HG03521 (cell line): ENCODE measurements around the gene EMP3.

Experiments
- ATAC-seq: cut with Tn5 transposase; IDR thresholded peaks from one replicate; pipeline ENCODE4 v1.9.1; 2021; ENCODE audit warnings: mild to moderate bottlenecking, moderate library complexity; ENCODE audit not compliant: unreplicated experiment

The EMP3 gene

DNA sequence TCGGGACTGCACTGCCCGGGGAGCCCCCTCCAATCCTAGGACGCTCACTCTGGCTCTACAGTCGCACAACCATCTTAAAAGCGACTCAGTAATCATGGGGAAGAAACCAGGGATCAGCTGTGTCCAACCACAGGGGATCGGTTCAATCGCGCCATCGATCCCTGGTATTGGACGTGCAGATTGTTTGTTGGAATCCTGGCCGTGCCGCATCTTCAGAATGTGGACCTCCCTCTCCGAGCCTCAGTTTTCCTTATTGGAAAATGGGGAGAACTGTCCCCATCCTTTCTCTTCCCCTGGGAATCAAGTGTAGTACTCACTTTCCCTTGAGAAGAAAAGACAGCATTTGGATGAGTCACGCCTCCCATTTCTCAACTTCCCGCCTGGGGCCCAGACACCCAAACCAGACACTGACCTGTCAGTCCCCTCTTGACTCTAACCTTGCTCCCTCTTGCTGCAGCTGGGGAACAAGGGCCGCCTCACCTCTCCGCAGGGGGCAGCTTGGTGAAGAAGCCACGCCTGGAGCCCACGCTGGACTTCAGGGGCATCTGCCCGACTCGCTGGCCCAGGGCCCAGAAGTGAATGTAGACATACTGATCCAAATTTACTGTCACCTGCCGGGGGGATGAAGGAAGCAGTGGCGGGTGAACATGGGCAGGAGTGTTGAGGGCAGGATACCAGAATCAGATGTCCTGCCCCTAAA is 17.6 kb downstream of the EMP3 start:
- no peak for ATAC-seq

DNA sequence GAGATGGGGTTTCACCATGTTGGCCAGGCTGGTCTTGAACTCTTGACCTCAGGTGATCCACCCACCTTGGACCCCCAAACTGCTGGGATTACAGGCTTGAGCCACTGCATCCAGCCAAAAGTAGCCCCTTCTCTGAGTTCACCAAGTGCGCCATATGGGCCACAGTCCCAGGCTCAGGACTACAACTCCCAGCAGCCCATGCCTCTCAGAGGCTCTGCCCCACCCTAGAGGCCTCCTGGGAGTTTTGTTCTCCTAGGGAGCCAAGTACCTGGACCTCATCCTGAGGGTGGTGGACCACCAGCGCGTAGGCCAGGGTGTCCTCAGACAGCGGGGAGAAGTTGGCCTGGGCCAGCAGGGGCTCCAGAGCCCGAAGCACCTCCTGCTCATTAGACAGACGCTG is 19.5 kb downstream of the EMP3 start:
- no peak for ATAC-seq

DNA sequence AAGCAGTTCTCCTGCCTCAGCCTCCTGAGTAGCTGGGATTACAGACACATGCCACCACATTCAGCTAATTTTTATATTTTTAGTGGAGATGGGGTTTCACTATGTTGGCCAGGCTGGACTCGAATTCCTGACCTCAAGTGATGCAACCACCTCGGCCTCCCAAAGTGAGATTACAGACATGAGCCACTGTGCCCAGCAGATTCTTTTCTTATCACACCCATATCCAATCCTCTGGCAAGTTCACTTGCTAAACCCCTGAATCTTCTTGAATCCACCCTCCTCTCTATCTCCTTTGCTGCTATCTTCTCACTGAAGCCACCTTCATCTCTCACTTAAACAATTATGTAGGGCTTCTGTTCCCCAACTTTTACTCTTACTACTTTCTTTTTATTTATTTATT is 20.8 kb downstream of the EMP3 start:
- ATAC-seq, result no peak

DNA sequence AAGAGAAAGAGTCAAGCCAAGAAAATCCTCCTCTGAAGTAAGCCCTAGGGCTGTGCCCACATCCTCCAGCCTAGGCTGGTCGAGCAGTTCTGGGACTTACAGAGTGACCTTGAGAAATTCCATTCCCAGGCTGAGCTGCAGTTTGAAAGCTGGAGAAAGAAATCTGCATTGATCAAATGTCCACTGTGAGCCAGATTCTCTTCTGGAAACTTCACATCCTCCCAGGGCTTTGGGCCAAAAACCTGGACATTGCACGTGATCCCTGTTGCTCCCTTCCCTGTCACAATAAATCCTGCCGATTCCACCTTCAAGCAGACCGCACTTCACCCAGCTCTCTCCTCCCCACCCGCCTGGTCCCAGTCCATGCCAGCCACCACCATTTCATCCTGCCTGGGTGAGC is 22.7 kb downstream of the EMP3 start:
- no peak for ATAC-seq

DNA sequence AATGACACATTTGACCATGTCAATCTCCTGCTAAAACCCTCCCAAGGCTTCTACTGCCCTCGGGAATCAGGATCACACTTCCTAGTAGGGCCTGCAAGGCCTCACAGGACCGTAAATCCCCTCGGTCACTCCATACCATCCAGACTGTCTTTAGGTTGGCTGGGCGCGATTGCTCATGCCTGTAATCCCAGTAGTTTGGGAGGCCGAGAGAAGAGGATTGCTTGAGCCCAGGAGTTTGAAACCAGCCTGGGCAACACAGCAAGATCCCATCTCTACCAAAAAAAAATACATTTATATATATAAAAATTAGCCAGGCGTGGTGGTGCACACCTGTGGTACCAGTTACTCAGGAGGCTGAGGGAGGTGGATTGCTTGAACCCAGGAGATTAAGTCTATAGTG is 23.4 kb downstream of the EMP3 start:
- ATAC-seq, result no peak

DNA sequence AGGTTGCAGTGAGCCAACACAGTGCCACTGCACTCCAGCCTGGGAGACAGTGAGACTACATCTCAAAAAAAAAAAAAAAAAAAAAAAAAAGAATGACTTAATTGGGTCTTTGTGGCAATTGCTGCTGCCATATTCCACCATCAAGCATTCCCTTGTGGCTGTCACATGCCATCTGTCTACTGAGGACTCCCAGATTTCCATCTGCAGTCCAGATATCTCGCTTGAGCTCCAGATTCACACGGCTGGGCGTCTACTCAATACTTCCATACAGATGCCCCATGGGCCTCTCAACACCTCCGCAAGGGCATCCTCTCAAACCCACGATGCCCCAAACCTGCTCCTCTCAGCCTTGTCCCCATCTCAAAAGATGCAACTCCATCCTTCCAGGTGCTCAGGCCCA is 25.5 kb downstream of the EMP3 start:
- ATAC-seq, result no peak

DNA sequence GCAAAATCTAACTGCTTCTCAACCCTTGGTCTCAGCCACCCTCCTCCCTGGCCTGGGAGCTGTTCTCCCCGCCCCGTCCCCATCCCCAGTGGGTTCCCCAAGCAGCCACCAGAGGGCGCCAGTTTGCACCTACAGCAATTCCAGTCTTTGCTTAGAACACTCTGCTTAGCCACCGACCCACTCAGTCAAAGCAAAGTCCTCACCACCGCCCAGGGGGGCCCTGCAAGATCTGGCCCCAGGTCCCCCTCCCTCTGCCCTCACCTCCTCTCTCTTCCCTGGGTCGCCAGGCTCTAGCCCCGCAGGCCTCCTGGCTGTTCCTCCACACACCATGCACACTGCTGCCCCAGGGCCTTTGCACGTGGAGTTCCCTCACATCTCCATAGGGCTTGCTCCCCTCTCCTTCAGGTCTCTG is 26.0 kb downstream of the EMP3 start:
- ATAC-seq, result no peak

DNA sequence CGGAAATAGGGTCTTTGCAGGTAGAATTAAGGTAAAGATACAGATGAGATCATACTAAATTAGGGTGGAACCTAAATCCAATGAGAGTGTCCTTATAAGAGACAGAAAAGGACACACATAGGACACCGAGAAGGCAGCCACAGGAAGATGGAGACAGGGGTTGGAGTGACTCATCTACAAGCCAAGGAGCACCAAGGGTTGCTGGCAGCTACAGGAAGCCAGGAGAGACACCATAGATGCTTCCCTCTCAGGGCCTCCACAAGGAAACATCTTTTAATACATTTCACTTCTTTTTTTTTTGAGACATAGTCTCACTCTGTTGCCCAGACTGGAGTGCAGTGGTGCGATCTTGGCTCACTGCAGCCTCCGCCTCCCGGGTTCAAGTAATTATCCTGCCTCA is 28.3 kb downstream of the EMP3 start:
- no peak for ATAC-seq

DNA sequence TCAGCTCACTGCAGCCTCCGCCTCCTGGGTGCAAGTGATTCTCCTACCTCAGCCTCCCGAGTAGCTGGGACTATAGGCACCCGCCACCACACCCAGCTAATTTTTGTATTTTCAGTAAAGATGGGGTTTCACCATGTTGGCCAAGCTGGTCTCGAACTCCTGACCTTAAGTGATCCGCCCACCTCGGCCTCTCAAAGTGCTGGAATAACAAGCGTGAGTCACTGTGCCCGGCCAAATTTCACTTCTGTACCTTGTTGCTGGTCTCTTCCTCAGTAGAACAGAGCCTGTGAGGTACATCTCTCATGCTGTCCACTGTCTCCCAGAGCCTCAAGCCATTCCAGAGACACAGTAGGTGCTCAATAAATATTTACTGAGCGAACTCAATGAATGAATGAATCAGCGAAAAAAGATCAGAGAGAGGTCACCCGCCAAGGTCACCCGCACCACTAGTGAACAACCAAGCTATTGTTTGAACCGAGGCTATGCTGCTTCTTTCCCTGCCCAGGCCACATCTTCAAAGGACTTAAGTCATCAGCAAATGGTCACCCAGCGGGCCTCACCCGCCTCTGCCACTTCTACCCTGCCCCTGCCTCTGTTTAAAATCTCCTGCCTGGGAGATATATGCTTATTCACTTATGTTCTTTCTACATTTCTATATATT is 29.1 kb downstream of the EMP3 start:
- no peak for ATAC-seq

DNA sequence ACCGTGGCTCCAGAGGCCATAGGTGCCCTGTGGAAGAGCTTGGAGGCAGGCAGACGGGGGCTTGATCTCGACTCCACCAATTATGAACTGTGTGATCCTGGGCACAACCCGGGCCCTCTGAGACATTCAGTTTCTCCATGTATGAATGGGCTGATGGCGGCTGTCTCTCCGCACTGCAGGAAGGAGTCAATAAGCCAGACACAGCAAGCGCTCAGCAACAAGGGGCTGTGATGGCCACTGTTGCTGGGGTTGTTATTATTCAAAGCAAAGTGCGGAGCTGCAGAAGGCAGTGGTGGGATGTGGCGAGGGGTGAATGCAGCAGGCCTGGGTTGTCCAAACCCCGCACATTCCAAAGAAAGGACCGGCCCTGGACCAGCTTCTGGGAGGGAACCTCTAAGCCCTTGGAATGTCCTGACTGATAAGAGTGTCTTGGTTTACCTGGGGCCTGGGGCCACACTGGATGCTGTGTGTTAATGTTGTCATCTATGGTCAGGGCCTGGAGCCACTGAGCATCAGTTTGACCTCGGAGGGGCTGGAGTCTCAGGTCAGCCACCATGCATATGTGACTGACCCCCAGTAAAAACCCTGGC is 30.1 kb downstream of the EMP3 start:
- no peak for ATAC-seq

DNA sequence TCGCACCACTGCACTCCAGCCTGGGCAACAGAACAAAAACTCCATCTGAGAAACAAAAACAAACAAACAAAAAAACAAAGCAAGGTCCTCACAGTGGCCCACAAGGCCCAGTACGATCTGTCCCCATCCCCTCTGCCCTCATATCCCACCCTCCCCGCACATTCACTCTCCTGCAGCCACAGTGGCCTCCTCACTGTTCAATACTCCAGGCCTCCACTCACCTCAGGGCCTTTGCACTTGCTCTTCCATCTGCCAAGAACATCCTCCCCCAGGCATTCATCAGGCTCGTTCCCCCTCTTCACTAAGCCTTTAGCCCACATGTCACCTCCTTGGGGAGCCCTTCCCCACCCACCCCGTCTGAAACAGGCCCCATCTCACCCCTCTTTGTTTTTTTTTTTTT is 33.8 kb downstream of the EMP3 start:
- ATAC-seq, result no peak

DNA sequence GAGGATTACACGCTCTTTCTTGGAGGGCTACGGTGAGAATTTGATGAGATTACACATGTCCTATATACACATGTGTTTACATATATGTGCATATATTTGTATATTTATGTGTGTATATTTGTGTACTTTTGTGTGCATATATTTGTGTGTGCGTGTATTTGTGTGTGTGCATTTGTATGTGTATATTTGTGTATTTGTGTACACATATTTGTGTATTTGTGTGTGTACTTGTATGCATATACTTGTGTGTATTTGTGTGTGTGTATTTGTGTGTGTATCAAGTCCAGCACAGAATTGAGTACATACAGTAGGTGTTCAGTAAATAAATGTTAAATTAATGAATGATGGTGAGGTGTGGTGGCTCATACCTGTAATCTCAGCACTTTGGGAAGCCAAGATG is 36.6 kb downstream of the EMP3 start:
- no peak for ATAC-seq

DNA sequence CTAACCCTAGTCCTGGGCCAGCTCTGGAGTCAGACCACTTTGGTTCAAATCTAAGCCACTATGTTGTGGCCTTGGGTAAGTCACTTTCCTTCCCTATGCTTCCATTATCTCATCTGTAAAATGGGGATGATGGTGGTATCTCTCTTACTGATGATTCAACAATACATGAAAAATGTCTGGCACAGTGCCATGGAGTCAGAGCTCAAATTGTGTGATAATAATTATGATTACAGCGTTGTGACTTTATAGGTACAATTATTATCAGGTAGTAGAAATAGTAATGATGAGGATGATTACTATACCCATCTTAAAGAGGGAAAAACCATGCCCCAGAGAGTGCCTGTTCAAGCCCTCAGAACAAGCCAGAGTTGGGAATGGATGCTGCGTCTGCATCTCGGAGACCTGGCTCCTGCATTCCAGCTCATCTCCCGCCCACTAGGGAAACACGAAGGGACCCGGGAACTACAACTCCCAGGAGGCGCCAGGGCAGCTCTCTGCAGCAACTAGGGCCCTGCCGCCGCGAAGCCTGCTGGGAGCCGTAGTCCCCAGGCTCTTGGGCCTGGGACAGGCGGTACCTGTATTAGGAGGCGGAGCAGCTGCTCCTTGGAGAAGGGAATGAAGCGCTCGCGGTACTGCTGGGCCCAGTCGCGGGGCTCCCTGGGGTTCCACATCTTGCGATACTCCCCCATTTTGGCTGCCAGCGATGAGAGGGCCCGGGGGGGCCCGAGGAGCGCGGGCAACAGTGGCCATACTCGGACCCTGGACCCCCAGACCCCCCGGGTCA is 37.6 kb downstream of the EMP3 start:
- ATAC-seq, result peak; percentile 29

DNA sequence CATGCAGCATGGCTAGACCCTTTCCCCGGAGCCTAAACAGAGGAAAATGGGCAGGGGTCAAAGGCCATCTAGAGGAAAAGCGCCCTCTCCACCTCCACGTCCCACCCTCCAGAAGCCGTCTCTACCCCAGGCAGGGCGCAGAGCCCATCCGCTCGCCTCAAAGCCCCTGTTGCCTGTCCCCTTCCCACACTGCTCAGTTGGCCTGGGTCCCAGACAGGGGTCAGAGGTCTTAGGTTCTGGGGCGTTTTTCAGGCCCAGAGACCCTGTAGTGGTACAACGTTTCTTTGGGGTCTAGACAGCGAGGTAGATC is 38.1 kb downstream of the EMP3 start:
- peak; percentile 1 for ATAC-seq

DNA sequence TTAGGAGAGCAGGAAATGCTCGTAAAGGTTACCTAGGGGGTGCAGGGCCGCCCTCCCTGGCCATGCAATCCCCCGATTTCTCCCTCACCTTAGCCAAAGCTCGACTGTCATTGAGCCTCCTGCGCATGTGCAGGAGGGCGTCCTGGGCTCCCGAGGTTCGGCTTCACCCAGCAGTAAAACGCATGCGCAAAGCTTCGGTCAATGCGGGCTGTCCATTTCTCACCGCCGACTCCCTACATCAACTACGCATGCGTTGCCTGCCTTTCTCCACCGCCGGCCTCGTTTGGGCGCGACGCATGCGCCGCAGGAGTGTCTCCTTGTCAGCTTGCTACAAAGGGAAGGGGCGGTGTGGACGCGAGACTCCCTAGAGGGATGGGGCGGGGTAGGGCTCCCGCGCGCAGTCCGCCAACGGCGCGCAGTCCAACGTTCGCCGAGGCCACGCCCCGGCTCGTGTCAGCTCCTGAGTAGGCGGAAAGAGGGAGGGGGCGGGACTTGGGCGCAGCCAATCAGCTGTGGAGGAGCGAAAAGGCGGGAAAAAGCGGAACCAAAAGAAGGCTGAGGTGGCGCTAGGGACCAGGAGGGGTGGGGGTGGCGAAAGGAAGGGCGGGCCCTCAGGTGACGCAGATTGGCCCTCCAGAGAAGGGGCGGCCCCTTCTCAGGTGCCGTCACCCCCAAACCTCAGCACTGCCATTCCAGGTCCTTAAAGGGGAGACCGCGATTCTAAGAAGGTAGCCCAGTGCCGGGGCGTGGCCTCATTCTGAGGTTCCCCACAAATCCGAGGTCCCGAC is 38.7 kb downstream of the EMP3 start, which contains the start of the genes SYNGR4 and TMEM143:
Gene SYNGR4 (plus strand): TSS at position 558 of the 788 bp plus-strand sequence. CDS start 1,476 bp downstream, outside the sequence.
Gene TMEM143 (minus strand): TSS at position 131 of the 788 bp plus-strand sequence. CDS start 20 bp downstream, at position 111.
- peak; percentile 89 for ATAC-seq

DNA sequence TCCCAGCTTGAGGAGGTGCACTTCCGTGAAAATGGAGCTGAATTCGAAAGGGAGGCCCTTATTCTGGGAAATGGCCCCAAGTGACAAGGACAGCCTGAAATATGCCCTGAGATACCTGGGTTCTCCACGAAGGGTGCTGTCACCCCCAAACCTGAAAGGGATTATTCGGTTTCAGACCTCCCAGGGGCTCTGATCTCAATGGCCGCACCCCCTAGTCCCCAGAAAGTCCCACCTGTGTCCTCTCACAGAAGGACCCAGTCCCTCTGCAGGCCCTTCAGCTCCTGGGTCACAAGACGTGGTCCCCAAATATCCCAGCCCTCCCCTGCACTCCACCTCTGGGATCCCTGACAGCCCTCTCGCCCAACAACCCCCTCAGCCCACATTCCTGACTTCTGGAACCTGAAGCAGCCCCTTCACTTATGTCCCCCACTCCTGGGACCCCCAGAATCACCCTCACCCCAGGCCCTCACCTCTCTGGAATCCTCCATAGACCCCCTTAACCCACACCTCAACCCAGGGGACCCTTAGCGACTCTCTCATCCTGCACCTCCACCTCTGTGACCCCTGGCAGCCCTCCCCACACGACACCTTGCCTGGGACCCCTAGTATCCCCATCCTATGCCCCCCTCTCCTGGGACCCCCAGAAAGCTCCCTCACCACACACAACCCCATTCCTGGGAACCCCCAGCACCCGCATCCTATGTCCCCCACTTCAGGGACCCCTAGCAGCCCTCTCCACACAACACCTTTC is 39.4 kb downstream of the EMP3 start:
- ATAC-seq, result no peak

DNA sequence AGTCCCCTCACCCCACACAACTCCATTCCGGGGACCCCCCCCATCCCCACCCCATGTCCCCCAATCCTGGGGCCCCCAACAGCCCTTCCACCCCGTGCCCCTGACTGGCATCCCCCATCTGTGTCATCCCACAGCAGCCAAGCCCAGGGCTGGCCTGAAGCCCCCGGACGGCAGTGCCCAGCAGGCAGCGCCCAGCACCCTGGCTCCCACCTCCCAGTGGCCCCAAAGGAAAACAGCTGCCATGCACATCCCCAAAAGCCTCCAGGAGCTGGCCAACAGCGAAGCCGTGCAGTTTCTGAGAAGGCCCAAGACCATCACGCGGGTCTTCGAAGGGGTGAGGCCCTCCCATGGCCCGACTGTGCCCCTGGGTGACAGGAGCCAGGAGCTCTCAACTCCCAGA is 40.2 kb downstream of the EMP3 start:
- ATAC-seq, result no peak

DNA sequence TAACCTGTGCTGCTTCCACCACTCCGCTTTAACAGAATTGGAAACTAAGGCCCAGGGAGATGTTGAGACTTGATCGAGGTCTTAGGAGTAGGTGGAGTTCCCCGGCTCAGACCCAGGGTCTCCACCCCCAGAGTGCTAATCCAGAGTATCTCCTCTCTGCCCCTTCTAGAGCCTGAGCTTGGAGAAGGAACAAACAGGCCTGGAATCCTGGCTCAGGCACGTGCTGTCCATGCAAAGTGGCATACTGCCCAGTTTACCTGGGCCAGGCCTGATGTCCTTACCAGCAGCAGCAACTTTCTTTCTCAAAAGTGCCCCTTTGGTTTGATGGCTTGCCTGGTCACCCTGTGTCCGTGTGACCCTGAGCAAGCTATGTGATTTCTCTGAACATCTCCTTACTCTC is 42.5 kb downstream of the EMP3 start:
- no peak for ATAC-seq

DNA sequence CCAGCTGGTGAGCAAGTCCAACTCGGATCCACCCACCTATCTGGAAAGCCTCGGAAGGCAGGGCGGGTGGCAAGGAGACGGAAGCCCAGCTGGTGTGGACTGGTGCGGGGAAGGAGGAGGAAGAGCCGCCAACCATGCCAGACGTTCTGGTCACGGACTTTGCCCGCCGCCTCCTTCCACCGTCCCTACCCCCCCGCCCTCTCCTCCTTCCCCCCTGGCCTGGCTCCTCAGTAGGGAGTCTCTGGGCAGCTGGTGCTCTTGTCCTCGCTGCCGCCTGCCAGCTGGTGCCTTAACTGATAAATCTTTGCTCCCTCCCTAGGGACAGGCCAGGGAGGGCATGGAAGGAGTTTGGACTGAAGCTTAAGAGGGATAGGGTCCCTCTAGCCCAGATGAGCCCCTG is 43.6 kb downstream of the EMP3 start:
- no peak for ATAC-seq

DNA sequence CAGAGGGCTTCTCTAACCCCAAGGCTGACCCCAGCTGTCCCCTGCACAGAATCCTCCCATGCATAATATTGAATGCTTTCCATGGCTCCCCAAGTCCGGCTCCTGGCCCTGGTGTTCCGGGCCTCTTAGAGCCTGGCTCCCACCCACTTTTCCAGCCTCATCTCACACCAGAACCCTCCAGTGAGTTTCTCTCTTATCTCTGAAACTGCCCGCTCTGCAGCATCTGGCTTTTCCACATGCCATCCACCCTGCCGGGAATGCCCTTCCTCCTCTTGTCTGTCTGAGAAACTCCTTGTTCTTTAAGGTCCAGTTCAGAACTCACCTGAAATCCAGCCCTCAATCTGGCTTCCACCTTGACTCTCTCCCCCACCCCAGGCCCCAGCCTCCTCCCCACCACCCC is 45.6 kb downstream of the EMP3 start:
- no peak for ATAC-seq
